ENCODE data around the gene CDAN1.
"Not testable (repeated sequence)": the region's sequence is repeated elsewhere in the genome, so short reads cannot be mapped to it uniquely, and the experiment has no call there.

CDAN1 gene

DNA sequence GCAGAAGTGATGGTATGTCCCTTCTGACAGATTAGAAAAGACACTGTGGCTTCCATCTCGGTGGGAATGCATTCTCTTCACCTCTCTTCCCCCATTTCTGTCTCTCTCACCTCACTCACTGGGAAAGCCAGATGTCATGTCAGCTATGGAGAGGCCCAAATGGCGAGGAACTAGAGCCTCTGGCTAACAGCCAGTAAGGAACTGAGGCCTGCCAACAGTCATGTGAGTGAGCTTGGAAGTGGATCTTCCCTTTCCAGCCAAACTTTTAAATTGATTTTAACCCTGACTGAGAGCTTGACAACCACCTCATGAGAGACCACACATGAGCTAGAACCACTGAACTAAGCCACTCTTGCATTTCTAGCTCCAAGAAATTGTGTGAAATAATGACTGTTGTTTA lies 35.2 kb upstream of the CDAN1 start:
- no peak for DNase-seq (ENCODE audit: low read depth, low spot score)
- ChIA-PET POLR2A (no interaction called here), CTCF (no interaction called here)
- H3K4me3 ChIP-seq (ENCODE audit: low read depth, low read length), result no peak overlapping the region
- TF ChIP-seq, protein P1, sequence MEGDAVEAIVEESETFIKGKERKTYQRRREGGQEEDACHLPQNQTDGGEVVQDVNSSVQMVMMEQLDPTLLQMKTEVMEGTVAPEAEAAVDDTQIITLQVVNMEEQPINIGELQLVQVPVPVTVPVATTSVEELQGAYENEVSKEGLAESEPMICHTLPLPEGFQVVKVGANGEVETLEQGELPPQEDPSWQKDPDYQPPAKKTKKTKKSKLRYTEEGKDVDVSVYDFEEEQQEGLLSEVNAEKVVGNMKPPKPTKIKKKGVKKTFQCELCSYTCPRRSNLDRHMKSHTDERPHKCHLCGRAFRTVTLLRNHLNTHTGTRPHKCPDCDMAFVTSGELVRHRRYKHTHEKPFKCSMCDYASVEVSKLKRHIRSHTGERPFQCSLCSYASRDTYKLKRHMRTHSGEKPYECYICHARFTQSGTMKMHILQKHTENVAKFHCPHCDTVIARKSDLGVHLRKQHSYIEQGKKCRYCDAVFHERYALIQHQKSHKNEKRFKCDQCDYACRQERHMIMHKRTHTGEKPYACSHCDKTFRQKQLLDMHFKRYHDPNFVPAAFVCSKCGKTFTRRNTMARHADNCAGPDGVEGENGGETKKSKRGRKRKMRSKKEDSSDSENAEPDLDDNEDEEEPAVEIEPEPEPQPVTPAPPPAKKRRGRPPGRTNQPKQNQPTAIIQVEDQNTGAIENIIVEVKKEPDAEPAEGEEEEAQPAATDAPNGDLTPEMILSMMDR (IDR thresholded peaks at IDR 0.05; ENCODE audit: insufficient read depth, low read length, missing control alignments), result no peak

DNA sequence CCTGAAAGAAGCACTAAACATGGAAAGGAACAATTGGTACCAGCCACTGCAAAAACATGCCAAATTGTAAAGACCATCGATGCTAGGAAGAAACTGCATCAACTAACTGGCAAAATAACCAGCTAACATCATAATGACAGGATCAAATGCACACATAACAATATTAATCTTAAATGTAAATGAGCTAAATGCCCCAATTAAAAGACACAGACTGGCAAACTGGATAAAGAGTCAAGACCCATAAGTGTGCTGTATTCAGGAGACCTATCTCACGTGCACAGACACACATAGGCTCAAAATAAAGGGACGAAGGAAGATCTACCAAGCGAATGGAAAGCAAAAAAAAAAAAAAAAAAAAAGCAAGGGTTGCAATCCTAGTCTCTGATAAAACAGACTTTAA lies 29.2 kb upstream of the CDAN1 start:
- DNase-seq (ENCODE audit: low read depth, low spot score); H3K4me3 ChIP-seq (ENCODE audit: low read depth, low read length); POLR2A ChIA-PET: not testable (repeated sequence)
- CTCF ChIA-PET, result interaction anchor here (1.2 kb wide), 1 partner anchor 9 kb away, joined by 3 read pairs; no protein-coding TSS in a partner anchor

DNA sequence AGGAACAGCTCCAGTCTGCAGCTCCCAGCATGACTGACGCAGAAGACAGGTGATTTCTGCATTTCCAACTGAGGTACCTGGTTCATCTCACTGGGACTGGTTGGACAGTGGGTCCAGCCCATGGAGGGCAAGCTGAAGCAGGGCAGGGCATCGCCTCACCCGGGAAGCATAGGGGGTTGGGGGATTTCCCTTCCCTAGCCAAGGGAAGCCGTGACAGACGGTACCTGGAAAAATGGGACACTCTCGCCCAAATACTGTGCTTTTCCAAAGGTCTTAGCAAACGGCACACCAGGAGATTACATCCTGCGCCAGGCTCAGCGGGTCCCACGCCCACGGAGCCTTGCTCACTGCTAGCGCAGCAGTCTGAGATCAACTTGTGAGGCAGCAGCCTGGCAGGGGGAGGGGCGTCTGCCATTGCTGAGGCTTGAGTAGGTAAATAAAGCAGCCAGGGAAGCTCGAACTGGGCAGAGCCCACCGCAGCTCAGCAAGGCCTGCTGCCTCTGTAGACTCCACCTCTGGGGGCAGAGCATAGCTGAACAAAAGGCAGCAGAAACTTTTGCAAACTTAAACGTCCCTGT lies 27.3 kb upstream of the CDAN1 start:
- H3K4me3 ChIP-seq (ENCODE audit: low read depth, low read length); CTCF ChIA-PET; POLR2A ChIA-PET; DNase-seq (ENCODE audit: low read depth, low spot score): not testable (repeated sequence)

DNA sequence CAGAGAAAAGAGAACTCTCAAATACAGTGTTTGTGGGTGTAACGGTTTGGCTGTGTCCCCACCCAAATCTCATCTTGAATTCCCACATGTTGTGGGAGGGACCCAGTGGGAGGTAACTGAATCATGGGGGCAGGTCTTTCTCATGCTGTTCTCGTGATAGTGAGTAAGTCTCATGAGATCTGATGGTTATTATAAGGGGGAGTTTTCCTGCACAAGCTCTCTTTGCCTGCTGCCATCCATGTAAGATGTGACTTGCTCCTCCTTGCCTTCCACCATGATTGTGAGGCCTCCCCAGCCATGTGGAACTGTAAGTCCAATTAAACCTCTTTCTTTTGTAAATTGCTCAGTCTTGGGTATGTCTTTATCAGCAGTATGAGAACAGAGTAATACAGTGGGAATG lies 24.9 kb upstream of the CDAN1 start:
- H3K4me3 ChIP-seq (ENCODE audit: low read depth, low read length); DNase-seq (ENCODE audit: low read depth, low spot score); POLR2A ChIA-PET; CTCF ChIA-PET: not testable (repeated sequence)

DNA sequence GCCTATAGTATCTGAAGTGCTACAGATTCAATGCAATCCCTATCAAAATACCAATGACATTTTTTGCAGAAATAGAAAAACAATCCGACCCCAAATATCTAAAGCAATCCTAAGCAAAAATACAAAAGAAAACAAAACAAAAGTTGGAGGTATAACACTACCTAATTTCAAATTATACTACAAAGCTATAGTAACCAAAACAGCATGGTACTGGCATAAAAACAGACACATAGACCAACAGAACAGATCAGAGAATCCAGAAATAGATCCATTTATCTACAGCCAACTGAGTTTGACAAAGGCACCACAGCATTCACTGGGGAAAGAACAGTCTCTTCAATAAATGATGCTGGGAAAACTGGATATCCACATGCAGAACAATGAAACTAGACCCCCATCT lies 23.8 kb upstream of the CDAN1 start:
- DNase-seq (ENCODE audit: low read depth, low spot score), result no peak
- H3K4me3 ChIP-seq (ENCODE audit: low read depth, low read length), result no peak overlapping the region
- TF ChIP-seq, protein P1 (IDR thresholded peaks at IDR 0.05; ENCODE audit: insufficient read depth, low read length, missing control alignments), result no peak
- POLR2A ChIA-PET, result no interaction called here
- CTCF ChIA-PET, result no interaction called here

DNA sequence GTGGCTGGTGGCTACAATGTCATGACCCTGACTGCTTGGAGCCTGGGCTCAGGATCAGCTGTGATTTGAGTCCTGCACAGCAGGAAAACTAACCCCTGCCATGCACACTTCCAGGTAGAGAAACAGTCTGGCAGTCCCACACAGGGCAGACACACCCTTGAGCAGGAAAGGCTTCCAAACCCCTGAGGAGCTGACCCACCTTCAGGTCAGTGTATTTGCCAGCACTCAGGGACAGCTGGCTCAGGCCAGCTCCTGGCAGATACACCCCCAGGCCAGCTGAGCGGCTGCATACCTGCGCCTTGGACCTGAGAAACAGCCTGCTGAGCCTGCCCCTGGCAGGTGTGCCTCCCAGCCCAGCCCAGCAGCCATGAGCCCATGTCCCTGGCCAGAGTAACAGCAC lies 22.2 kb upstream of the CDAN1 start:
- TF ChIP-seq, protein P1 (IDR thresholded peaks at IDR 0.05; ENCODE audit: insufficient read depth, low read length, missing control alignments), result no peak
- POLR2A ChIA-PET, result no interaction called here
- H3K4me3 ChIP-seq (ENCODE audit: low read depth, low read length), result no peak overlapping the region
- CTCF ChIA-PET, result interaction anchor here (0.5 kb wide), 1 partner anchor 208 kb away, joined by 3 read pairs; no protein-coding TSS in a partner anchor
- no peak for DNase-seq (ENCODE audit: low read depth, low spot score)

DNA sequence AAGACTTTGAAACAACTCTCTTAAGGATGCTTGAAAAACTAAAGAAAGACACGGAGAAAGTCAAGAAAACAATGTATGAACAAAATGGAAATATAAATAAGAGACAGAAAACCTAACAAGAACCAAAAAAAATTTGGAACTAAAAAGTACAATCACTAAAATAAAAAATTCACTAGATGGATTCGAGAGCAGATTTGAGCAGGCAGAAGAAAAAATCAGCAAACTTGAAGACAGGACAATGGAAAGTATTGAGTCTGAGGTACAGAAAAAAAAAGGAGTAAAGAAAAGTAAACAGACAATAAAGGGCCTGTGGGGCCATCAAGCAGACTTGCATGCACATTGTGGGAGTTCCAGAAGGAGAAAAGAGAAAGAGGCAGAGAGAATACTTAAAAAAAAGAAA lies 13.4 kb upstream of the CDAN1 start:
- CTCF ChIA-PET, result interaction anchor here (3.1 kb wide), 1 partner anchor 11 kb away, joined by 10 read pairs; no protein-coding TSS in a partner anchor

DNA sequence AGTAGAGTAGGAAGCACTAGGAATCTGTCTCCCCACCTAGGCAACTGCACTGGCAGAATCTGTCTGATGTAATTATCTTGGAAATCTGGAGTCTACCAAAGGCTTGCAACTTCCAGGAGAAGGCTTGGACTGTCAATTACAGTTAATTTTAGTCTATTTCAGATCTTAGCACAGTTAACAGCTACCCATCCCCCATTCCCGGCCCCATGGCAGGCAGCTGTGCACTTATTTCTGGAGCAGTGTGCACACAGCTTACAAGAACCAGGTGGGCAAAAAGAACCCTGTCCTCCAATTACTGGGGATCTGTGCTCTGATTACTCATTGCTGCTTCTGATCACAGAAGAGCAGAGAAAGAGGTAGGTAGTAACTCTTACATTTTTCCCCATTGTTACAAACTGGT lies 12.3 kb upstream of the CDAN1 start:
- no peak overlapping the region for H3K4me3 ChIP-seq (ENCODE audit: low read depth, low read length)
- CTCF ChIA-PET, result interaction anchor here (1.0 to 3.1 kb wide), 2 partner anchors 10 to 177 kb away, joined by 3 to 10 read pairs; no protein-coding TSS in a partner anchor
- DNase-seq (ENCODE audit: low read depth, low spot score), result no peak
- TF ChIP-seq, protein P1 (IDR thresholded peaks at IDR 0.05; ENCODE audit: insufficient read depth, low read length, missing control alignments), result no peak
- POLR2A ChIA-PET, result no interaction called here

More for the DNA sequence above, 13.4 kb upstream of the CDAN1 start:
- DNase-seq (ENCODE audit: low read depth, low spot score), result no peak
- no peak overlapping the region for H3K4me3 ChIP-seq (ENCODE audit: low read depth, low read length)
- POLR2A ChIA-PET, result no interaction called here
- TF ChIP-seq, protein P1 (IDR thresholded peaks at IDR 0.05; ENCODE audit: insufficient read depth, low read length, missing control alignments), result no peak
